Vagina (tissue), 2 donors: Measurements from ENCODE around the gene TMEM108. TPM values are rescaled to one million over a fixed set of nuclear protein-coding genes. Genes with fewer than 3 reads are reported as not detected.

ENCODE experiments used
- DNase-seq, 2 donors: peaks; one replicate each; pipeline ENCODE4 v3.0.0-alpha.2; 2017; ENCODE audit errors: extremely low spot score in 2 of 2
- H3K27ac ChIP-seq: fragments of 200-600 bp; sonication (generic); one replicate; pipeline ENCODE4 v1.5.1; 2019
- H3K27me3 ChIP-seq: fragments of 200-600 bp; sonication (generic); one replicate; pipeline ENCODE4 v1.5.1; 2019
- H3K36me3 ChIP-seq, 2 donors: fragments of 200-600 bp; sonication (generic); one replicate each; pipeline ENCODE4 v1.5.1; 2017 to 2019
- H3K4me1 ChIP-seq: fragments of 200-600 bp; sonication (generic); one replicate; pipeline ENCODE4 v1.5.1; 2019
- H3K4me3 ChIP-seq, 2 donors: fragments of 200-600 bp; sonication (generic); 1 replicate in 1 of 2; 2 replicates in 1 of 2; pipeline ENCODE4 v1.5.1; 2016 to 2019
- H3K9me3 ChIP-seq: fragments of 200-600 bp; sonication (generic); one replicate; pipeline ENCODE4 v1.5.1; 2019
- CTCF ChIP-seq, 3 experiments: fragments of 450-650 bp in 2 of 3; fragments of 200-600 bp in 1 of 3; sonication (generic) in 1 of 3; IDR thresholded peaks; one replicate each; pipeline ENCODE4 v1.5.1; 2017 to 2019; ENCODE audit warnings: antibody characterized with exemption in 3 of 3, mild to moderate bottlenecking in 2 of 3, moderate library complexity in 2 of 3
- POLR2A ChIP-seq, 2 donors: fragments of 450-650 bp; IDR thresholded peaks; one replicate each; pipeline ENCODE4 v1.6.1; 2017; ENCODE audit warnings: antibody characterized with exemption in 2 of 2, mild to moderate bottlenecking in 2 of 2, moderate library complexity in 2 of 2
- POLR2AphosphoS5 ChIP-seq, 2 donors: sonication (generic); formaldehyde crosslinking; IDR thresholded peaks; one replicate each; pipeline ENCODE4 v1.9.0; 2017; ENCODE audit warnings: antibody characterized with exemption in 2 of 2, mild to moderate bottlenecking in 2 of 2, low read depth in 1 of 2; ENCODE audit not compliant: insufficient read depth in 1 of 2
- intact Hi-C: fragments of 100-400 bp; cut with DNase I; formaldehyde crosslinking; loops from one replicate; pipeline ENCODE4 v1.15.1; 2023
- total RNA-seq: library from RNA; depleted of rRNA; stranded (reverse); fragments of >200 nt; gene quantifications from one replicate; pipeline ENCODE4 v1.2.3, GENCODE V29; 2016

Gene TMEM108
- total RNA-seq, 1 donor from 2014 or later: 3.2 TPM

- Histone ChIP-seq H3K27ac (no peak overlapping the region), H3K9me3 (no peaks in the 10 kb centered on the region), H3K4me1 (no peaks in the 10 kb centered on the region), H3K27me3 (no peaks in the 10 kb centered on the region), H3K36me3 (no peaks in the 10 kb centered on the region), H3K4me3 (no peak overlapping the region)
- intact Hi-C loops: no loop called here
- DNase-seq: no peak
- TF ChIP-seq POLR2A (IDR thresholded peaks at IDR 0.05) (no peak), POLR2AphosphoS5 (IDR thresholded peaks at IDR 0.05; ENCODE audit: insufficient read depth in 1 of 2, low read depth in 1 of 2) (no peak), CTCF (IDR thresholded peaks at IDR 0.05) (no peak)
Observed at GRCh38 chr3:133112666-133113065, 74.5 kb downstream of the TMEM108 start.

- Histone ChIP-seq H3K27ac (no peak overlapping the region), H3K27me3 (no peaks in the 10 kb centered on the region), H3K9me3 (no peaks in the 10 kb centered on the region), H3K36me3 (no peaks in the 10 kb centered on the region), H3K4me3 (no peak overlapping the region), H3K4me1 (no peaks in the 10 kb centered on the region)
- no peak for DNase-seq
- intact Hi-C loops: no loop called here
- TF ChIP-seq POLR2A (IDR thresholded peaks at IDR 0.05) (no peak), CTCF (IDR thresholded peaks at IDR 0.05) (no peak), POLR2AphosphoS5 (IDR thresholded peaks at IDR 0.05; ENCODE audit: insufficient read depth in 1 of 2, low read depth in 1 of 2) (no peak)
Observed at GRCh38 chr3:133113526-133113925, 75.3 kb downstream of the TMEM108 start.

- no peak overlapping the region for H3K4me3 ChIP-seq
- H3K36me3 ChIP-seq: no peaks in the 10 kb centered on the region
- intact Hi-C loops: no loop called here
- H3K27ac ChIP-seq: no peak overlapping the region
- H3K9me3 ChIP-seq: no peaks in the 10 kb centered on the region
- H3K4me1 ChIP-seq: no peaks in the 10 kb centered on the region
- no peak for DNase-seq
- TF ChIP-seq POLR2AphosphoS5 (IDR thresholded peaks at IDR 0.05; ENCODE audit: insufficient read depth in 1 of 2, low read depth in 1 of 2) (no peak), POLR2A (IDR thresholded peaks at IDR 0.05) (no peak), CTCF (IDR thresholded peaks at IDR 0.05) (no peak)
- no peaks in the 10 kb centered on the region for H3K27me3 ChIP-seq
Observed at GRCh38 chr3:133113927-133114597, 75.9 kb downstream of the TMEM108 start.

GRCh38 chr3:133115176-133115575 is 77.0 kb downstream of the TMEM108 start:
- H3K4me1 ChIP-seq: no peaks in the 10 kb centered on the region
- no peak for DNase-seq
- no peaks in the 10 kb centered on the region for H3K27me3 ChIP-seq
- H3K27ac ChIP-seq: no peak overlapping the region
- intact Hi-C loops: no loop called here
- TF ChIP-seq POLR2A (IDR thresholded peaks at IDR 0.05) (no peak), POLR2AphosphoS5 (IDR thresholded peaks at IDR 0.05; ENCODE audit: insufficient read depth in 1 of 2, low read depth in 1 of 2) (no peak), CTCF (IDR thresholded peaks at IDR 0.05) (no peak)
- no peaks in the 10 kb centered on the region for H3K9me3 ChIP-seq
- H3K4me3 ChIP-seq: no peak overlapping the region
- no peaks in the 10 kb centered on the region for H3K36me3 ChIP-seq

- H3K36me3 ChIP-seq: no peaks in the 10 kb centered on the region
- H3K27ac ChIP-seq: no peak overlapping the region
- no peaks in the 10 kb centered on the region for H3K4me1 ChIP-seq
- no peaks in the 10 kb centered on the region for H3K9me3 ChIP-seq
- no peak for TF ChIP-seq CTCF (IDR thresholded peaks at IDR 0.05)
- no peak for TF ChIP-seq POLR2A (IDR thresholded peaks at IDR 0.05)
- no peak for TF ChIP-seq POLR2AphosphoS5 (IDR thresholded peaks at IDR 0.05; ENCODE audit: insufficient read depth in 1 of 2, low read depth in 1 of 2)
- no peak for DNase-seq
- intact Hi-C loops: no loop called here
- no peaks in the 10 kb centered on the region for H3K27me3 ChIP-seq
- no peak overlapping the region for H3K4me3 ChIP-seq
Observed at GRCh38 chr3:133117342-133117741, 79.2 kb downstream of the TMEM108 start.
